Neural progenitor cell (in vitro differentiated cells): ENCODE results near the gene KIFBP. TPM values are rescaled to one million over a fixed set of nuclear protein-coding genes. Genes with fewer than 3 reads are reported as not detected.
"Not testable (repeated sequence)": the region's sequence is repeated elsewhere in the genome, so short reads cannot be mapped to it uniquely, and the experiment has no call there.

ENCODE experiments used
- DNase-seq: peaks from one replicate; pipeline ENCODE4 v3.0.0-alpha.2; 2016; ENCODE audit warnings: low spot score
- H2AFZ ChIP-seq: fragments of 200-600 bp; sonication (generic); replicated peaks from 2 replicates; pipeline ENCODE4 v1.6.1; 2016; ENCODE audit warnings: antibody characterized with exemption
- H3F3A ChIP-seq: fragments of 200-600 bp; sonication (generic); 2 replicates; pipeline ENCODE4 v1.6.1; 2016; ENCODE audit warnings: antibody characterized with exemption, low read depth
- H3K27ac ChIP-seq: fragments of 200-600 bp; sonication (generic); 2 replicates; pipeline ENCODE4 v1.5.1; 2016; ENCODE audit warnings: mild to moderate bottlenecking
- H3K27me3 ChIP-seq: fragments of 200-600 bp; sonication (generic); 2 replicates; pipeline ENCODE4 v1.6.1; 2016; ENCODE audit warnings: mild to moderate bottlenecking, moderate library complexity
- H3K36me3 ChIP-seq: fragments of 200-600 bp; sonication (generic); 2 replicates; pipeline ENCODE4 v1.5.1; 2016
- H3K4me1 ChIP-seq: fragments of 200-600 bp; sonication (generic); 2 replicates; pipeline ENCODE4 v1.6.1; 2016; ENCODE audit warnings: mixed run types
- H3K4me2 ChIP-seq: fragments of 200-600 bp; sonication (generic); 2 replicates; pipeline ENCODE4 v1.6.1; 2016
- H3K4me3 ChIP-seq: fragments of 200-600 bp; sonication (generic); 2 replicates; pipeline ENCODE4 v1.5.1; 2016
- H3K79me2 ChIP-seq: fragments of 200-600 bp; sonication (generic); 2 replicates; pipeline ENCODE4 v1.6.1; 2016; ENCODE audit warnings: low read depth
- H3K9ac ChIP-seq: fragments of 200-600 bp; sonication (generic); 2 replicates; pipeline ENCODE4 v1.6.1; 2016
- H3K9me3 ChIP-seq: fragments of 200-600 bp; sonication (generic); 2 replicates; pipeline ENCODE4 v1.5.1; 2016; ENCODE audit warnings: low read depth
- H4K20me1 ChIP-seq: fragments of 200-600 bp; sonication (generic); 2 replicates; pipeline ENCODE4 v1.6.1; 2016; ENCODE audit warnings: low read depth
- H3K27ac Mint-ChIP-seq: 3 replicates; pipeline ENCODE4 v1.8.0; 2021; ENCODE audit warnings: mixed read lengths
- H3K27me3 Mint-ChIP-seq: 2 replicates; pipeline ENCODE4 v1.8.0; 2022; ENCODE audit warnings: low read depth, mild to moderate bottlenecking, inconsistent platforms, moderate library complexity, mixed read lengths; ENCODE audit not compliant: insufficient read depth
- H3K36me3 Mint-ChIP-seq: 3 replicates; pipeline ENCODE4 v1.8.0; 2021; ENCODE audit warnings: mixed read lengths
- H3K4me1 Mint-ChIP-seq: 3 replicates; pipeline ENCODE4 v1.8.0; 2021; ENCODE audit warnings: mixed read lengths
- H3K4me3 Mint-ChIP-seq: 3 replicates; pipeline ENCODE4 v1.8.0; 2021; ENCODE audit warnings: mild to moderate bottlenecking, moderate library complexity, mixed read lengths
- H3K9me3 Mint-ChIP-seq: 3 replicates; pipeline ENCODE4 v1.8.0; 2020; ENCODE audit warnings: mixed read lengths
- EZH2 ChIP-seq: fragments of 200-600 bp; sonication (generic); IDR thresholded peaks from 2 replicates; pipeline ENCODE4 v1.6.1; 2017; ENCODE audit warnings: antibody characterized with exemption, mild to moderate bottlenecking, moderate library complexity
- EZH2phosphoT487 ChIP-seq: fragments of 200-600 bp; sonication (generic); IDR thresholded peaks from 2 replicates; pipeline ENCODE4 v1.6.1; 2017; ENCODE audit warnings: antibody characterized with exemption
- total RNA-seq: library from RNA; depleted of rRNA; stranded (reverse); fragments of >200 nt; gene quantifications from 2 replicates; pipeline ENCODE4 v1.2.3, GENCODE V29; 2015; ENCODE audit warnings: low replicate concordance
- TF ChIP-seq, protein P1 (sequence below): fragments of 200-600 bp; sonication (generic); IDR thresholded peaks from 2 replicates; pipeline ENCODE4 v1.5.1; 2017; ENCODE audit warnings: antibody characterized with exemption, mild to moderate bottlenecking

Gene KIFBP
- total RNA-seq, 1 donor from 2014 or later, result 44.9 TPM

GRCh38 chr10:68973975-68974374 lies 14.6 kb upstream of the KIFBP start:
- H3F3A ChIP-seq, result no peaks in the 10 kb centered on the region
- H3K9me3 ChIP-seq, result no peaks in the 10 kb centered on the region
- Mint-ChIP-seq H3K36me3 (peaks cover 25% of the 10 kb centered on the region), H3K27me3 (no peaks in the 10 kb centered on the region), H3K4me3 (no peak overlapping the region), H3K9me3 (no peaks in the 10 kb centered on the region), H3K27ac (no peak overlapping the region), H3K4me1 (no peaks in the 10 kb centered on the region)
- H3K4me2 ChIP-seq, result no peak overlapping the region
- H3K9ac ChIP-seq, result no peak overlapping the region
- no peaks in the 10 kb centered on the region for H3K79me2 ChIP-seq
- no peaks in the 10 kb centered on the region for H3K27me3 ChIP-seq
- no peaks in the 10 kb centered on the region for H4K20me1 ChIP-seq
- TF ChIP-seq EZH2phosphoT487, result no peak
- no peak overlapping the region for H3K4me3 ChIP-seq
- no peak overlapping the region for H2AFZ ChIP-seq
- peaks cover 26% of the 10 kb centered on the region for H3K36me3 ChIP-seq
- DNase-seq, result no peak
- no peak overlapping the region for H3K27ac ChIP-seq
- H3K4me1 ChIP-seq, result no peaks in the 10 kb centered on the region

- H2AFZ ChIP-seq, H3K27me3 ChIP-seq, H3K9me3 ChIP-seq, H3K4me1 ChIP-seq, H3K4me2 ChIP-seq, H3K27me3 Mint-ChIP-seq, H4K20me1 ChIP-seq, H3F3A ChIP-seq, H3K4me3 ChIP-seq, H3K27ac Mint-ChIP-seq, DNase-seq, H3K9ac ChIP-seq, H3K4me1 Mint-ChIP-seq, H3K9me3 Mint-ChIP-seq, H3K27ac ChIP-seq, H3K4me3 Mint-ChIP-seq, H3K79me2 ChIP-seq: not testable (repeated sequence)
- H3K36me3 ChIP-seq, result peaks cover 25% of the 10 kb centered on the region
- H3K36me3 Mint-ChIP-seq, result peaks cover 23% of the 10 kb centered on the region
These were observed 12.6 kb upstream of the KIFBP start for GRCh38 chr10:68975936-68976473.

DNA sequence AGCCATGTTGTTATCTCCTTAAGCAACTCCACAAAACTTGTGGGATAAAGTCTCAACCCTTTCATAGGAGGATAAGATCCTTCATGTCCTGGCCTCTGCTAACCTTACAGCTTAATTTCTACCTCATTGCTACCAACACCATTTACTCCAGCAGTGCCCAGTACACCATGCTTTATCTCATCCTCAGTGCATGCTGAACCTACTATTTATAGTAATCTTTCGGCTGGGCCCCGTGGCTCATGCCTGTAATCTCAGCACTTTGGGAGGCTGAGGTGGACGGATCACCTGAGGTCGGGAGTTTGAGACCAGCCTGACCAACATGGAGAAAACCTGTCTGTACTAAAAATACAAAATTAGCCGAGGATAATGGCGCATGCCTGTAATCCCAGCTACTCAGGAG lies 8.9 kb upstream of the KIFBP start:
- H3K79me2 ChIP-seq, H3K27me3 Mint-ChIP-seq, H3K4me2 ChIP-seq, H3K4me3 ChIP-seq, H3K9me3 ChIP-seq, H3K4me3 Mint-ChIP-seq, DNase-seq, H3K27ac Mint-ChIP-seq, H3K27ac ChIP-seq, H3K4me1 ChIP-seq, H3K9ac ChIP-seq, H4K20me1 ChIP-seq, H3K27me3 ChIP-seq, H3K4me1 Mint-ChIP-seq, H2AFZ ChIP-seq, H3K9me3 Mint-ChIP-seq: not testable (repeated sequence)
- Histone ChIP-seq H3K36me3 (peaks cover 20% of the 10 kb centered on the region), H3F3A (peaks cover 16% of the 10 kb centered on the region)
- peaks cover 18% of the 10 kb centered on the region for H3K36me3 Mint-ChIP-seq

GRCh38 chr10:68981074-68981473 lies 7.5 kb upstream of the KIFBP start:
- Histone ChIP-seq H2AFZ (no peak overlapping the region), H3K9ac (no peak overlapping the region), H3K4me2 (no peak overlapping the region), H3K36me3 (peaks cover 20% of the 10 kb centered on the region), H3K9me3 (no peaks in the 10 kb centered on the region), H3K27ac (no peak overlapping the region), H3K4me3 (no peak overlapping the region), H4K20me1 (no peaks in the 10 kb centered on the region), H3K79me2 (no peaks in the 10 kb centered on the region), H3K4me1 (no peaks in the 10 kb centered on the region), H3F3A (peaks cover 21% of the 10 kb centered on the region), H3K27me3 (no peaks in the 10 kb centered on the region)
- H3K4me3 Mint-ChIP-seq, result no peak overlapping the region
- H3K27ac Mint-ChIP-seq, result no peak overlapping the region
- no peak for DNase-seq
- H3K27me3 Mint-ChIP-seq, result no peaks in the 10 kb centered on the region
- peaks cover 13% of the 10 kb centered on the region for H3K36me3 Mint-ChIP-seq
- H3K4me1 Mint-ChIP-seq, result no peaks in the 10 kb centered on the region
- H3K9me3 Mint-ChIP-seq, result no peaks in the 10 kb centered on the region
- TF ChIP-seq EZH2, result no peak
- TF ChIP-seq EZH2phosphoT487, result no peak
- TF ChIP-seq, protein P1, sequence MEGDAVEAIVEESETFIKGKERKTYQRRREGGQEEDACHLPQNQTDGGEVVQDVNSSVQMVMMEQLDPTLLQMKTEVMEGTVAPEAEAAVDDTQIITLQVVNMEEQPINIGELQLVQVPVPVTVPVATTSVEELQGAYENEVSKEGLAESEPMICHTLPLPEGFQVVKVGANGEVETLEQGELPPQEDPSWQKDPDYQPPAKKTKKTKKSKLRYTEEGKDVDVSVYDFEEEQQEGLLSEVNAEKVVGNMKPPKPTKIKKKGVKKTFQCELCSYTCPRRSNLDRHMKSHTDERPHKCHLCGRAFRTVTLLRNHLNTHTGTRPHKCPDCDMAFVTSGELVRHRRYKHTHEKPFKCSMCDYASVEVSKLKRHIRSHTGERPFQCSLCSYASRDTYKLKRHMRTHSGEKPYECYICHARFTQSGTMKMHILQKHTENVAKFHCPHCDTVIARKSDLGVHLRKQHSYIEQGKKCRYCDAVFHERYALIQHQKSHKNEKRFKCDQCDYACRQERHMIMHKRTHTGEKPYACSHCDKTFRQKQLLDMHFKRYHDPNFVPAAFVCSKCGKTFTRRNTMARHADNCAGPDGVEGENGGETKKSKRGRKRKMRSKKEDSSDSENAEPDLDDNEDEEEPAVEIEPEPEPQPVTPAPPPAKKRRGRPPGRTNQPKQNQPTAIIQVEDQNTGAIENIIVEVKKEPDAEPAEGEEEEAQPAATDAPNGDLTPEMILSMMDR, result peak; percentile 39

DNA sequence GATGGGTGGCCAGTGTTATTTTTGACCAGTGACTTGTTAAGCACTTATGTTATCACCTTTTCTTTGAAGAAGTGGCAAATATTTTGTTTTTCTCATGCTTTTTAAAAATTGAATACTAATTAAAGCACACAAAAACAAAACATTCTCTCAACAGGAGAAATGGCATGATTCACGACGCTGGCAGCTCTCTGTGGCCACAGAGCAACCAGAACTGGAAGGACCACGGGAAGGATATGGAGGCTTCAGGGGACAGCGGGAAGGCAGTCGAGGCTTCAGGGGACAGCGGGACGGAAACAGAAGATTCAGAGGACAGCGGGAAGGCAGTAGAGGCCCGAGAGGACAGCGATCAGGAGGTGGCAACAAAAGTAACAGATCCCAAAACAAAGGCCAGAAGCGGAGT lies 6.2 kb upstream of the KIFBP start:
- no peak for DNase-seq
- no peak overlapping the region for H3K9ac ChIP-seq
- H3K27me3 ChIP-seq, result no peaks in the 10 kb centered on the region
- peaks cover 13% of the 10 kb centered on the region for H3K36me3 Mint-ChIP-seq
- H3K9me3 ChIP-seq, result no peaks in the 10 kb centered on the region
- peaks cover 20% of the 10 kb centered on the region for H3K36me3 ChIP-seq
- H3K27ac Mint-ChIP-seq, result no peak overlapping the region
- peaks cover 3% of the 10 kb centered on the region for H3K4me1 Mint-ChIP-seq
- peaks cover 27% of the 10 kb centered on the region for H3F3A ChIP-seq
- H3K27ac ChIP-seq, result no peak overlapping the region
- H3K79me2 ChIP-seq, result no peaks in the 10 kb centered on the region
- H3K4me3 ChIP-seq, result no peak overlapping the region
- H3K9me3 Mint-ChIP-seq, result no peaks in the 10 kb centered on the region
- TF ChIP-seq, protein P1, result no peak
- TF ChIP-seq EZH2phosphoT487 (no peak), EZH2 (no peak)
- H3K4me3 Mint-ChIP-seq, result no peak overlapping the region
- H4K20me1 ChIP-seq, result no peaks in the 10 kb centered on the region
- H3K4me2 ChIP-seq, result no peak overlapping the region
- no peaks in the 10 kb centered on the region for H3K27me3 Mint-ChIP-seq
- no peaks in the 10 kb centered on the region for H3K4me1 ChIP-seq
- H2AFZ ChIP-seq, result no peak overlapping the region
